ENCODE measurements around the gene TSPAN16. TPM values are rescaled to one million over a fixed set of nuclear protein-coding genes. Genes with fewer than 3 reads are reported as not detected.

Gene TSPAN16
- total RNA-seq, 1 experiment from 2014 or later = not detected

Other genes with a start within 250 kb of the TSPAN16 start
- gene LDLR, start 206.7 kb upstream of the TSPAN16 start, total RNA-seq (2014; rRNA removed; shearing (Covaris generic)) = 44.0 and 46.7 TPM in 2 replicates
- gene SPC24, start 140.4 kb upstream of the TSPAN16 start, total RNA-seq (2014; rRNA removed; shearing (Covaris generic)) = 57.7 and 85.1 TPM in 2 replicates
- gene KANK2, start 98.6 kb upstream of the TSPAN16 start, total RNA-seq (2014; rRNA removed; shearing (Covaris generic)) = 88.9 and 115 TPM in 2 replicates
- not detected in 2 replicates for gene ANGPTL8, start 56.5 kb upstream of the TSPAN16 start, total RNA-seq (2014; rRNA removed; shearing (Covaris generic))
- gene DOCK6, start 33.6 kb upstream of the TSPAN16 start, total RNA-seq (2014; rRNA removed; shearing (Covaris generic)) = 2.5 and 3.2 TPM in 2 replicates
- 6.2 and 7.5 TPM in 2 replicates for gene RAB3D, start 43.5 kb downstream of the TSPAN16 start, total RNA-seq (2014; rRNA removed; shearing (Covaris generic))
- gene TMEM205, start 50.1 kb downstream of the TSPAN16 start, total RNA-seq (2014; rRNA removed; shearing (Covaris generic)) = 211 and 255 TPM in 2 replicates
- gene CCDC159, start 50.4 kb downstream of the TSPAN16 start, total RNA-seq (2014; rRNA removed; shearing (Covaris generic)) = 4.3 and 4.8 TPM in 2 replicates
- 14.1 and 17.3 TPM in 2 replicates for gene PLPPR2, start 59.3 kb downstream of the TSPAN16 start, total RNA-seq (2014; rRNA removed; shearing (Covaris generic))
- gene SWSAP1, start 78.5 kb downstream of the TSPAN16 start, total RNA-seq (2014; rRNA removed; shearing (Covaris generic)) = 2.0 and 3.0 TPM in 2 replicates
- 21.2 and 22.9 TPM in 2 replicates for gene EPOR, start 88.2 kb downstream of the TSPAN16 start, total RNA-seq (2014; rRNA removed; shearing (Covaris generic))
- 3.3 and 4.2 TPM in 2 replicates for gene RGL3, start 123.2 kb downstream of the TSPAN16 start, total RNA-seq (2014; rRNA removed; shearing (Covaris generic))
- gene ODAD3, start 139.0 kb downstream of the TSPAN16 start, total RNA-seq (2014; rRNA removed; shearing (Covaris generic)) = 2.3 and 3.1 TPM in 2 replicates
- 88.3 and 94.3 TPM in 2 replicates for gene PRKCSH, start 139.5 kb downstream of the TSPAN16 start, total RNA-seq (2014; rRNA removed; shearing (Covaris generic))
- gene ELAVL3, start 184.9 kb downstream of the TSPAN16 start, total RNA-seq (2014; rRNA removed; shearing (Covaris generic)) = not detected in 2 replicates
- 5.9 and 6.0 TPM in 2 replicates for gene ZNF653, start 209.7 kb downstream of the TSPAN16 start, total RNA-seq (2014; rRNA removed; shearing (Covaris generic))
- gene ECSIT, start 233.0 kb downstream of the TSPAN16 start, total RNA-seq (2014; rRNA removed; shearing (Covaris generic)) = 47.9 and 51.2 TPM in 2 replicates
- gene CNN1, start 242.7 kb downstream of the TSPAN16 start, total RNA-seq (2014; rRNA removed; shearing (Covaris generic)) = 0.96 and 3.0 TPM in 2 replicates